ENCODE results near the gene PGAM5.
"Not testable (repeated sequence)": the region's sequence is repeated elsewhere in the genome, so short reads cannot be mapped to it uniquely, and the experiment has no call there.

PGAM5 gene

GRCh38 chr12:132723015-132723763, 12.5 kb downstream of the PGAM5 start:
- no peak for DNase-seq

DNA sequence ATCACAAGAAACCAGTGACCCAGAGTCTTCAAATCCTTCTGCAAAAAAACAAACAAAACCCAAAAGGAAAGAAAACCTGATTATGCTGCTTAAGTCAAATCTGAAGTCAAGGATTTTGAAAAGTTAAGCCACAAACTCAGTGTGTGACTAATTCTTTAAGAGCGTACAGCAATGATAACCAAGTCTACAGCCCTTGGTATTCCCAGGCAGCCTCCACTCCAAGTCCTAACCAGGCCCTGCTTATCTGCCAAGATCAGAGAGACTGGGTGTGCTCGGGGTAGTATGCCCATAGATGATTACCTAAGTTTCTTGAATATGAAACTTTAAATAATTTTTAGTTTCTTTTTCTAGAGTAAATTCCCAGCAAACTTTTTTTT, 13.1 kb downstream of the PGAM5 start:
- no peak for DNase-seq

DNA sequence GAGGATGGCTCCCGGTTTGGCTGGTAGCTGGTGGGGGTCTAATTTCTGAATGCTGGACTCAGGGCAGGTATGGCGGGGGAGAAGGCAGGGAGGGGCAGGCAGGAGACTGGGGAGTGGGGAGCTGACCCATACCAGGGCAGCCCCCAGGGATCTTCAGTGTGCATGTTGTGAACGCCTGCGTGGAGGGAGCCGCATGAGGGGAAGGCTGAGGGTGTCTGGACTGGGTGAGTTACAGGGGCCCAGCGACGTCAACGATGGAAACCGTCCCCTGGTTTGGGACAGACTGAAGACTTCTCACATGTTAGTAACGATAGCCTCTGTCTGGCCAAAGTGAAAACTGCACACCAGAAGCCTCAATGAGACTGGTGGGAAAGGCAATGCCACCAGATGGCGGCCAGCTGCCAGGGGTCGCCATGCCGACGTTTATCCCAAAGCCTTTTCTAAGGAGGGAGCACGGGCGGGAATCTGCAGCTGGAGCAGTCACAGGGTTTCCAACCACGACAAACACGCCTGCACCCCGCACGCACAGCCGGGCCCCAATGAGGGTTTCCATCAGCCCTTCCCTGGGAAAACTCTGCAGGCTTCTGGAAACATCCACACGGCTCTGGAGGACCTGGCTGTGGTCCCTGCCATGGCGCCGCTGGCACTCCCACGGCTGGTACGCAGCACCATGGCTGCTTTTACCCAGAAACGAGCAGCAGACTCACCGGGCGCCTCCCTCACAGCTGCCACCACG, 14.0 kb downstream of the PGAM5 start:
- no peak for DNase-seq

GRCh38 chr12:132726386-132726785, 15.7 kb downstream of the PGAM5 start:
- no peak for DNase-seq

- no peak for DNase-seq
Measured at GRCh38 chr12:132727091-132727794, 16.6 kb downstream of the PGAM5 start.

DNA sequence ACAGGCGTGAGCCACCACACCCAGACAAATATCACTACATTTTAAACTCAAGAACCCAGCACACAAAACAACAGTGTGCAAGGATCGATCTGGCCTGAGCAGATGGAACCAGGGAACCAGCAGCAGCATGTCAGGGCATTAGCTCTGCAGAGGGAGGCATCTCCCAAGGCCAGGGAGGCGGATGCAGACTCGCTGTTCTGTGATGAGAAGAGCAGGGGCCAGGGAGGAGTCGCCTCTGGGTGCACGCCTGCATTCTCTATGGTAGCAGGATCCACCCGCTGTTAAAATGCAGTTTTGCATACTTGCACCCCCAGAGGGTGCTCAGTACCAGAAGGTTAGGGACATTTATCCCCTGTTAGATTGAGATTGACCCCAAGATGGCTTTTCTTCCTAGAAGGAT, 17.9 kb downstream of the PGAM5 start:
- no peak for DNase-seq

DNA sequence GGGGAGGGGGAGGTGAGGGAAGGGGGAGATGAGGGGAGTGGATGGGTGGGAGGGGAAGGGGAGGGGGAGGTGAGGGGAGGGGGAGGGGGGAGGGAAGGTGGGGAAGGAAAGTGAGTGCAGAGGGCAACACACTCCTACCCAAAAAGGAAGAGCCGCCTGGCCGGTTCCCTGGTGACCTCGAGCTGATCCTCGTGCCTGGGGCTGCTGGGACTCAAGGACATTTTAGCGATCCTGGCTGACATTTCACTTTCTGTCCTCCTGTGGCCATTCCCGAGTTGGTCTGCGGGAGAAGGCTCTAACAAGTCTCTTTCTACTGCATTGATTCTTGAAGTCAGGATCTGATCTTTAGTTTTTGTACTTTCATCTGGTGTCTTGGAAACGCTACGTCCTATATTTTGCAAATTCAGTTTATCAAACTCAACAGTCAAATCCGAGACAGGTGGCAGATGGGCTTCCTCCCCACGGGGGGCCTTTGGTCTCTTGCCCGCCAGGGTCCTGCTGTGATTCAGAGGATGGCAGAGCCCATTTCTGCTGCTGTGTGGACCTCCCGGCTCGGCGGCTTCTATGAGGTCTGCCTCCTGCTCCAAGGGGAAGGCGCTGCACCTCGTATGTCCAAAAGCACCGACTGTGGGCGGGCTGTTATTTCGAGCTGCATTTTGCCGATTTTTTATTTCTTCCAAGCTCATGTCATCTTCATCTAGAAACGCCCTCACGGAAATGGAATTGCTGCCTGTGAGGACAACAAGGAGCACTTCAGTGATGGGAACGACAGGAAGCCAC, 19.1 kb downstream of the PGAM5 start:
- peak; percentile 29 for DNase-seq

DNA sequence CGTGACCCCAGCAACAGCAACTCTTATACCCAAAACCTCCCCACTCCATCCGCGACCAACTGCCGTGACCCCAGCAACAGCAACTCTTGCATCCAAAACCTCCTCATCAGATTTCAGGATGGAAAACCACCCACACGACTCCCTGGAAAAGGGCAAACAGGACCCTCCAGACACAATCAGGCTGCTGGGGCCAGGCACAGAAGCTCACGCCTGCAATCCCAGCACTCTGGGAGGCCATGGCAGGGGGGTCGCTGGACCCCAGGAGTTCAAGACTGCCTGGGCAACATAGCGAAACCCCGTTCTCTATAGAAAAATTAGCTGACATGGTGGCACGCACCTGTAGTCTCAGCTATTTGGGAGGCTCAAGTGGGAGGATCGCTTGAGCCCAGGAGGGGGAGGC, 19.7 kb downstream of the PGAM5 start:
- DNase-seq, result no peak

- no peak for DNase-seq
Measured at GRCh38 chr12:132731574-132731973, 20.9 kb downstream of the PGAM5 start.

DNA sequence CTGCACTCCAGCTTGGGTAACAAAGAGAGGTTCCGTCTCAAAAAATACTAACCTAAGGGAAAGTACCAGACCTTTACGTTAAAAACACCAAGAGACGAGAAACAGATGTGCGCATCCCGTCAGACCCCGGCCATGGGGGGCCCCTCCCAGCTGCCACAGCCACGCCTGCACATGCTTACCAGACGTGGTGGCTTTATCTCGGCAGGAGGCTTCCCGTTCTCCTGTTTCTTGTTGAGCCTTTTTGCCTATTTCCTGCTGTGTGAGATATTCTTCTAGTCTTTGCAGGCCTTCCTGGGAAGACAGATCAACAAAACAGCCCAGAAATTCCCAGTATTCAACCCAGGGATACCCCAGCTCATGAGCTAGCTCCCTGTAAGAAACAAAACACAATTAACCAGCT, 23.6 kb downstream of the PGAM5 start:
- DNase-seq, result no peak

DNA sequence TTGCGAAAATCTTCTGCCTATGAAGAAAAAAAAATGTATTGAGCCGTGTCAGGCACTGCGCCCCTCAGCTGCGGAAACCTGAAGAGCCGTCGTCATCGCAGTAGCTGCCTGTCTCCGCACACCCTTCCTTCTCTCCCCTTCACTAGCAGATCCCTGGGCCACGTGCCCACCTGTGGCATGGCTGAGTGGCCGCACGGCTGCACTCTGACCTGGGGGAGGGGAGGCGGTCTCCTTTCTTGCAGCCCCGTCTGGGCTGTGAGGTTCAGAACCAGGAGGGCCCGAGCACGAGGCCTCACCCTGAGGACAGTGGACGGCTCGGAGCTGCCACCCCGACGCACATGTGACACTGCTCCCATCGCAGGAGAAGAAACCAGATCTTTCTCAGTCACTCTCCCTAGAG, 24.9 kb downstream of the PGAM5 start:
- DNase-seq, result no peak

DNA sequence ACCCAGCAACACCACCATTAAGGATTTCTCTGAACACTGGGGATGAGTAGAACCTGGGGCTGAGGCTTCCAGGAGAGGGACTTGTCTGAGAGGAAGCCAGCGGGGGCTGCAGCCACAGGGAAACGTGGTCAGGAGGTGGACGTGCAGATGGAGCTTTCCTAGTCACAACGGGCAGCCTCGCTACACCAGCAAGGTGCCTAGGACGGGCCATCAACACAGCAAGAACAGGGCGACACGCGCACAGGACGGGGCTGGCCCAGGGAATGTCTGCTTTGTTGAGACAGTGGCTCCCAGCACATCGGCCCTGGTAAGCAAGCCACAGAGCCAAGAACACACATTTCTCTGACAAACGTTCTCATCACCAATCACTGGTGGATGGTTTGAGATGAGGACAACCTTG, 25.7 kb downstream of the PGAM5 start:
- no peak for DNase-seq

- no peak for DNase-seq
Measured at GRCh38 chr12:132736913-132737312, 26.3 kb downstream of the PGAM5 start.

DNA sequence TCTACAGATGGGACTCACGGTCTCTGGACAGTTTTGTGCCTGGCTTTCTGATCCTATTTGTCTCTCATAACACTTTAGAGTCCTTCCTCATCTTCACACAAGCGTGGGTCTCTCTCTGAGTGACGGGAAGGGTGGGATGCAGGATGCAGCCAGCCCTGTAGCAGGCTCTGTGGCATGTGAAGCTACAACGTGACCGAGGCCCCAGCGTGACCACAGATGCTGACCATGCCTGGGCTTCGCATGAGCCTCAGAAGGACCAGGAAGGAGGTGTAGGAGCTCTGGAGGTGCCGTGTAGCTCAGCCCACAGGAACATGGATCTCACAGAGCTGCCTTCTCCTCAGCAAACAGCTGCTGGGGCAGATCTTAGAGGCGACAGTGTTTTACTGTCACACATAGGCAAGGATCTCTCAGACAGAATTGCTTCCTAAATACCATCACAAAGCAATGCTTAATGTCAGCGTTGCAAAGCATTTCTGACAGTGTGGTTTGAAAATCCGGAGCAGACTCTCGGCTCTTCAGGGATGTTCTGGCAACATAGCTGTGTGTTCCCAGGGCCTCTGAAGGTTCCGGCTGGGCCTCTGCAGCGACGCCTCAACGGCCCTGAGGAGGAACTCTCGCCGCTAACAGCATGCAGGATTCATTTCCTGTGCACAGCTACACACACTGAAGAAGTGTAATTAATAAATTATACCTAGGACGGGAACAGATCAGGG, 29.1 kb downstream of the PGAM5 start:
- no peak for DNase-seq

DNA sequence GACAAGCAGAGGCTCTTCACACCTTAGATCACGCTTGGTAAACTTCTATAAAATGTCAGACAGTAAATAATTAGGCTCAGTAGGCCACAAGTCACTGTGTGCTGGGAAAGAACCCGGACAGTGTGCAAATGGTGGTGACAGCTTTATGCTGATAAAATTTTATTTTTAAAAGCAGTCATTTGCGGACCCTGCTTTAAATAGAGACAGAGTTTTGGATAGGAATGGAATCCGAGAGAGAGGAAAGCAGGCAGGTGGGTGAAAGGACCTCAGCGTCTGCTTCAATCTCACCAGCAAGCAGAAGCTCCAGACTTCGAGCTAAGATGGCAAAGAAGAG, 29.6 kb downstream of the PGAM5 start:
- DNase-seq, result no peak

DNA sequence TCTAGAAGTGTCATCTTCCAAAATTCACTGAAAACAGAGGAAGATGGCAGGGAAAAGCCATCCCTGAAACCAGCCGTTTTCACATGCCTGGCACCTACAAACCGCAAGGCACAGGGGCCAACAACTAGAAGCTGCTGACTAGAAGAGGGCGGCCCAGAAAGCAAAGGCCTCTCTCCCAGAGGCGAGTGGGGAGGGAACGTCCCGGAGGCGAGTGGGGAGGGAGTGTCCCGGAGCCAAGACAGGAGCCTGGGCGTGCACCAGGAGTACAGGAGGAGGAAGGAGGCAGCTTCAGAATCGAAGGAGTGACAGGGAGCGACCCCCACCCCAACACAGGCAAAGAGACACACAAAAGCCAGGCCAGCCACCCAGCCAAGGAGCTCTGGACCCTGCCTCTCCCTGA, 30.0 kb downstream of the PGAM5 start:
- no peak for DNase-seq

DNA sequence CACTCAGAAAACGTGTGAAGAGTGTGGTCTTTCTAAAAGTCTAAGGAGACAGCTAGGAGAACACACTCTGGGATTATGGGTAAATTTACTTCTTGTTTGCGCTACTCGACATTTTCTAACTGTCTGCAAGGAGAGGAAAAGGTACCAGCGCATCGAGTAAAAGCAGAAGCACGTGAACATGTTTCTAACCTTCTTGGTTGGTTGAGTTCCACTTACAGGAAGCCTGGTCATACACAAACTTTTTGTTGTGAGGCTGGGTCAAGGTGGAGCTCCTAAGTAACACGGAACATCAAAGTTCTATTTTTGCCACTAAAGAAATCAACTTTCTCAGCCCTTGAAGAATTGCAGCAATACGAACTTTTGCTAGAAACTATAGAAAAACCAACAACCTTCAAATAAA, 31.0 kb downstream of the PGAM5 start:
- DNase-seq, result no peak

GRCh38 chr12:132743831-132744230, 33.2 kb downstream of the PGAM5 start:
- DNase-seq, result no peak

- no peak for DNase-seq
Measured at GRCh38 chr12:132746613-132747012, 36.0 kb downstream of the PGAM5 start.

DNA sequence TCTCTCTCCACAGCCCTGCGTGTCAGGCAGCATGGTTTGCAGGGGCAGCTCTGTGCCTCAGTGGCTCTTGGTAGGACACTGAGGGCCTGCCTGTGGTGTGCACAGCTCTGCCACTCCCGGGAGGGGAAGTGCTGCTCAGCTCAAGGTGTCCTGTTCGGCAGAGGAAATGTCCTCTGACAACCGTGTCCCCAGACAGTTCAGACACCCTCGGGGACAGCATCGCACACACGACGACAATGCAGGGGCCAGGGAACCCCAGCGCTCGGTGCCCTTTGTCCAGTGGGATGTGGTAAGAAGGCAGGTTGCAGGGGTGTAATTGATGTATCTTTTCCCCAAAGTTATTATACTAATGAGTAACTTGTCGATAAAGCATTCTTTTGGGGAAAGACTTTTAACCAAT, 36.8 kb downstream of the PGAM5 start:
- DNase-seq, result no peak

- no peak for DNase-seq
Measured at GRCh38 chr12:132747896-132748295, 37.3 kb downstream of the PGAM5 start.

DNA sequence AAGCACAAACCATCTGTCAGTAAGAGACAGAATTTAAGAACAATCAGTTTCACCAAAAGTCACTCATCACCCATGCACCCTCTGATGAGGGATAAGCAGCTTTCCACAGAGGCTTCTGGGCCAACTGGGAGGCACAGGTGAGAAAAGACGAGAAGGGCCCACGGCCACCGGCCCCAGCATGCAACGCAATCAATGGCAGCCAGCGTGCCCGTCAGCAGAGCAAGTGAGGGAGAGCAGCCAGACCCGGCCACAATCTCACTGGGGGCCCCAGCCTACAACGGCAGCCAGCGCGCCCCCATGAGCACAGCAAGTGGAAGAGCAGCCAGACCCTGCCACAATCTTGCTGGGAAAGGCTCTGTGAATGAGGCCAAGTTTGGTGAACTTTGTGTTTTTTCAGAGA, 37.7 kb downstream of the PGAM5 start:
- no peak for DNase-seq

DNA sequence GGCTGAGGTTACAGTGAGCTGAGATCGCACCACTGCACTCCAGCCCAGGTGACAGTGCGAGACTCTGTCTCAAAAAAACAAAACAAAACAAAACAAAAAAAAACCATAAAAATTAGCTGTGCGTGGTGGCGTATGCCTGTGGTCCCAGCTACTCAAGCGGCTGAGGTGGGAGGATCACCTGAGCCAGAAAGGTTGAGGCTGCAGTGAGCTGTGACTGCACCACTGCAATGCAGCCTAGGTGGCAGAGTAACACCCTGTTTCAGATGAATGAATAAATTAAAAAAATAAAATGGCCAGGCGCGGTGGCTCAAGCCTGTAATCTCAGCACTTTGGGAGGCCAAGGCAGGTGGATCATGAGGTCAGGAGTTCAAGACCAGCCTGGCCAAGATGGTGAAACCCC, 43.0 kb downstream of the PGAM5 start:
- not testable (repeated sequence) for DNase-seq
